ENCODE results near the gene COPRS.

COPRS gene, protein sequence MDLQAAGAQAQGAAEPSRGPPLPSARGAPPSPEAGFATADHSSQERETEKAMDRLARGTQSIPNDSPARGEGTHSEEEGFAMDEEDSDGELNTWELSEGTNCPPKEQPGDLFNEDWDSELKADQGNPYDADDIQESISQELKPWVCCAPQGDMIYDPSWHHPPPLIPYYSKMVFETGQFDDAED

DNA sequence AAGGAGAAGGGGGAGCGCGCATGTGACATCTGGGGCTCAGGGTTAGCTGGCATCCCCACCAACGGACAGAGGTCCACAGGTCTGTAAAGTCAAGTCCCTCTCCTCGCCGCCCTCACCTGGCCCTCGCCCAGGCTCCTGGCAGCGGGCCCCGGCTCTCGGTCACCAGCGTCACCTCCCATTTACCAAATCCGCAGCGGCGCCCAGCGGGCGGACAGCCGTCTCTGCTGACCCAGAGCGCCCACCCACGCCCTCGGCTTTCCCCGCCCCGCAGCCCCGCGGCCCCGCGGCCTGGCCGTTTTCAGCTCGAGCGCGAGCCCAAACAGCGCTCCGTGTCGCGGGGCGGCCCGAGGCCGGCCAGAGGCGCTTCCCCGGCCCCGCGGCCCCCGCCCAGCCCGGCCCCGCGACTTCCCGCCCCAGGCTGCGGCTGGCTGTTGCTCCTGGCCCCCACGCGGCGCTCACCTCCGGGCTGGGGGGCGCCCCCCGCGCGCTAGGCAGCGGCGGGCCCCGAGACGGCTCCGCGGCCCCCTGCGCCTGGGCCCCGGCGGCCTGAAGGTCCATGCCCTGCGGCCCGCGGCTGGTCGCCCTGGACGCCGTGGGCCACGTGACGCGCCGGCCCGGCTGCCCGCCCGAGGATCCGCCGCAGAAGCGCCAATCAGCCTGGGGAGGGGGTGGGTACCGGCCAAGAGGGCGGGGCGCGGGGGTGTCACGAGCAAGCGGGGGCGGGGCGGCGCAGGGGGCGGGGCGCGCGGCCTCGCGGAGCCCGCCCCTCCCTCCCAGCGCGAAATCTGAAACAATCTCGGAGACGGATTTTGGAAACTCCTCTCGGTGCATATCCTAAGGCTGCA, at the start of gene COPRS:
Gene COPRS (minus strand): TSS at position 603 of the 845 bp plus-strand sequence. CDS start 45 bp downstream, at position 558.
- TF ChIP-seq, protein P1, sequence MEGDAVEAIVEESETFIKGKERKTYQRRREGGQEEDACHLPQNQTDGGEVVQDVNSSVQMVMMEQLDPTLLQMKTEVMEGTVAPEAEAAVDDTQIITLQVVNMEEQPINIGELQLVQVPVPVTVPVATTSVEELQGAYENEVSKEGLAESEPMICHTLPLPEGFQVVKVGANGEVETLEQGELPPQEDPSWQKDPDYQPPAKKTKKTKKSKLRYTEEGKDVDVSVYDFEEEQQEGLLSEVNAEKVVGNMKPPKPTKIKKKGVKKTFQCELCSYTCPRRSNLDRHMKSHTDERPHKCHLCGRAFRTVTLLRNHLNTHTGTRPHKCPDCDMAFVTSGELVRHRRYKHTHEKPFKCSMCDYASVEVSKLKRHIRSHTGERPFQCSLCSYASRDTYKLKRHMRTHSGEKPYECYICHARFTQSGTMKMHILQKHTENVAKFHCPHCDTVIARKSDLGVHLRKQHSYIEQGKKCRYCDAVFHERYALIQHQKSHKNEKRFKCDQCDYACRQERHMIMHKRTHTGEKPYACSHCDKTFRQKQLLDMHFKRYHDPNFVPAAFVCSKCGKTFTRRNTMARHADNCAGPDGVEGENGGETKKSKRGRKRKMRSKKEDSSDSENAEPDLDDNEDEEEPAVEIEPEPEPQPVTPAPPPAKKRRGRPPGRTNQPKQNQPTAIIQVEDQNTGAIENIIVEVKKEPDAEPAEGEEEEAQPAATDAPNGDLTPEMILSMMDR (IDR thresholded peaks at IDR 0.05; ENCODE audit: borderline replicate concordance, insufficient read depth, low read depth, low read length): no peak
- H3K4me3 ChIP-seq (ENCODE audit: low read depth, low read length): peak within 1 kb of the TSS; percentile 56

DNA sequence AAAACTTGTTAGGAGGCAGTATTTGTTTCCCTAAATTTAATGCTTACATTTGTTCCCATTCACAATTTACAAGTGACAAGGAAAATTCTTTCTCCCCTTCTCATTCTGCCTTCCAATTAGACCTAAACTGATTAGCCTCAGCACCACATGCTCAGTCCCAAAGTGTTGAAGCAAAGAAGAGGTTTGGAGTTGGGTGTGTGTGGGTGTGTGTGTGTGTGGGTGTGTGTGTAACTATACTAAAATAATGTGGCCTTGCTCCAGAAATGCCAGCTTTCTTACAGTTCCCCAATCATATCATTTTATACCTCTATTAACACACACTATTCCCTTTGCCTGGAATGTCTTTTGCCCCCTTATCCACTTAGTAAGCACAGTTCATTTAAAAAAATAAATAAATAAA, 49.3 kb upstream of the COPRS start:
- TF ChIP-seq, protein P1 (IDR thresholded peaks at IDR 0.05; ENCODE audit: borderline replicate concordance, insufficient read depth, low read depth, low read length): no peak
- no peak overlapping the region for H3K4me3 ChIP-seq (ENCODE audit: low read depth, low read length)

DNA sequence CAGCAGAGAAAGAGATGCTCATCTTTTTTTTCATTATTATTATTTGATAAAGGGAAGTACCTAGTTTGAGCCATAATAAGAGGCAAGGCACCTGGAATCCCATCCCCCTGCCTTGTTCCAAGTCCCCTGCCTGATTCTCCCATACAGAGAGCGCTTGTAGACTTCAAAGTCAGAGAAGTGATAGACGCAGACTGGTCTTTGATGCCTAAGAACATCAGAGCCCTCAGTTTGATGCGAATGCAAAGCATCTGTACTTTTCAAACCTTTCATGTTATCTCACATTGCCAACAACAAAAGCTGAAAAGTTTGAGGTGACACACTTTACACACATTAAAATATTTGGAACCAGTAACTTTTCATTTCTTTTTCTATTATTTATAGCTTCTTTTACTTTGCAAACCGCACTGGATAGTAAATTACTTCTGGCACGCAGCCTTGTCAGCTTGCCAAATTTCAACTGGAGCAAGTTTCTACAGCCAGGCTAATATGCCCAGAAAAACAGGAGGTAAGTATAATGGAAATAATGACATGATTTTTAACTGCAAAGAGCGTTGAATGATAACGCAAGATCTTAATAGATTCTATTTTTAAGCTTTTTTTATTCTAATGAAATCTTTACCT, 48.4 kb upstream of the COPRS start:
- TF ChIP-seq, protein P1 (IDR thresholded peaks at IDR 0.05; ENCODE audit: borderline replicate concordance, insufficient read depth, low read depth, low read length): no peak
- H3K4me3 ChIP-seq (ENCODE audit: low read depth, low read length): no peak overlapping the region

DNA sequence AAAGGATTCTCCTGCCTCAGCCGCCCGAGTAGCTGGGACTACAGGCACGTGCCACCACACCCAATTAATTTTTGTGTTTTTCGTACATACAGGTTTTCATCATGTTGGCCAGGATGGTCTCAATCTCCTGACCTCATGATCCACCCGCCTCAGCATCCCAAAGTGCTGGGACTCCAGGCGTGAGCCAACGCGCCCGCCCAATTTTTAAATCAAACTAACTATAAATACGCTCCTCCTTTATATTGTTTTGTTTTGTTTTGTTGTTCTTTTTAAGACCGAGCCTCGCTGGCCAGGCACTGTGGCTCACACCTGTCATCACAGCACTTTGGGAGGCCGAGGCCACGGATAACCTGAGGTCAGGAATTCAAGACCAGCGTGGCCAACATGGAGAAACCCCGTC, 44.4 kb upstream of the COPRS start:
- TF ChIP-seq, protein P1 (IDR thresholded peaks at IDR 0.05; ENCODE audit: borderline replicate concordance, insufficient read depth, low read depth, low read length): no peak
- no peak overlapping the region for H3K4me3 ChIP-seq (ENCODE audit: low read depth, low read length)

DNA sequence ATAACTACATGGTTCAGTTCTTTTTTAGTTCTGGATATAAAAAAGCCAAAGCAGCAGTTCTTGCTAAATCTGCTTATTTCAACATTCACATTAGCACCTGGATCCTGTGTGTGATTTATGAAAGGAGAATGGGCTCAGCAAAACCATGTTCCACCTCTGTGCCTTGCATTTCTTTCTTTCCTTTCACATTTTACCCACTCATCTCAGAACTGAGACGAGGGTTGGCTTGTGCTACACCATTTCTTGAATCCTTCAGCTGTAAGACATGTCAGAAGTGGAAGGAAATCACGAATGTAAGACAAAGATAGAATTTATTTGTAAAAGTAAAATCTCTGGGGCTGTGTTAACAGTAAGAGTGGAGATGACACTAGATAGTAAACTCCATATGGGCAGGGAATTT, 43.6 kb upstream of the COPRS start:
- no peak overlapping the region for H3K4me3 ChIP-seq (ENCODE audit: low read depth, low read length)
- TF ChIP-seq, protein P1 (IDR thresholded peaks at IDR 0.05; ENCODE audit: borderline replicate concordance, insufficient read depth, low read depth, low read length): no peak

DNA sequence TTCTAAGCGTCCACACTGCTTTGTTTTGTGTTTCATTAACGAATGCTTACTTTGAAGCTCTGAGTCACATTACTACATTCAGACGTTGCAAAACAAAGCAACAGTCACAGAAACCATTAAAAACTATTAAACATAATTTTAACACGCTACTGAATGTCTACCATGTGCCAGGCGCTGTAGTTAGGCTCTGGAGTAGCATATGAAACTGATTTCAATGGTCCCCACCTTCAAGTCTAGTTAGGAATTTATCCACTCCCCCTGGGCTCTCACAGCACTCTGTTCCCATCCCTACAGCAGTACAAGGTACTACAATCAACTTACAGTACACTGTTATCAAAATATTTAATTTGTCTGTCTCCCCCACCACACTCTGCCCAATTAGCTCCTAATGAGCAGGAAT, 41.8 kb upstream of the COPRS start:
- peak overlapping the region; percentile 80 for H3K4me3 ChIP-seq (ENCODE audit: low read depth, low read length)
- TF ChIP-seq, protein P1 (IDR thresholded peaks at IDR 0.05; ENCODE audit: borderline replicate concordance, insufficient read depth, low read depth, low read length): no peak
